Left kidney (tissue), 2 donors: ENCODE data around the gene FGD2. TPM values are rescaled to one million over a fixed set of nuclear protein-coding genes. Genes with fewer than 3 reads are reported as not detected.

Experiments used
- DNase-seq: peaks from one replicate; pipeline ENCODE4 v3.0.0-alpha.2; 2013
- polyA plus RNA-seq: library from polyadenylated mRNA; unstranded; fragments of 120-200 nt; gene quantifications from one replicate; pipeline ENCODE4 v1.2.1, GENCODE V29; 2013; ENCODE audit not compliant: insufficient read length

FGD2 gene
- polyA plus RNA-seq, 1 donor: 2.5 TPM

DNA sequence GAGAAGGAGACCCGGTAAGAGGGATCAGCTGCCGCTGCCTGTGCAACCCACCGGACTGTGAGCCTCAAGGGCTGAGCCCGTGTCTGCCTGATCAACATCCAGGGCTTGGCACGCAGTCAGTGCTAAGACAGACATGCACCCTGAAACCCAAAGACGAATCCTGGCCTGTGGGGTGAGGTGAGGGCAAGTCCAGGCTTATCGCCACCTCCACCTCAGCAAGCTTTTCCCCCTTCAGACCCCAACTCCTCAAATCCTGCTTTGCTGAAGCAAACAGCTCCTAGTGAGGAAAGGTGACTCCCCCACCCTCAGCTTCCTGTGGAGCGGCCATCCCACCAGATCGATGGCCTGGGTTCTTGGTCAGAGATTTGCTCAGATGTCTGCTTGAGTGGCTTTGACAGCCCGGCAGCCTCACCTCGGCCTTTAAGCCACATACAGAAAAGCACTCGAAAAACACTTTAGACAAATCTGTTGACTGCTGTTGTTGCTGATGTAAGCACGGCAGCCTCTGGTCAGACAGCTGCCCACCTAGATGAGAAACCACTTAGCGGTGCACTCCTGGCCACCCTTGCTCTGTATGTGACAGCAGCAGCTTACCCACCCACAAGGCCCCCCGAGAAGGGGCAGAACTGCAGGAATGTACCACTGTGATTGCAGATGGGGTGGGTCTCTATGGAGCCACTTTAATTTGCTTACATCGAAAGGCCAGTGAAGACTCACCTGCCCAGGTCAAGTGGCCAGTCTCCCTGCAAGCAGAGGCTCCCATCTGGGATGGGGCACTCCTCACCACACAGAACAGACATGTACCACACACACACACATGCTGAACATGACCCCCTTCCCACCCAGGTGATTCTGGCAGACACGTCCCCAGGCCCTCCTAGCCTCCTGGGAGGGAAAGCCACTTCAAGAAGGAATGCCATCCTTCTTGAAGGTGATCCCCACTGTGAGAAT lies 34.3 kb upstream of the FGD2 start:
- DNase-seq: no peak

DNA sequence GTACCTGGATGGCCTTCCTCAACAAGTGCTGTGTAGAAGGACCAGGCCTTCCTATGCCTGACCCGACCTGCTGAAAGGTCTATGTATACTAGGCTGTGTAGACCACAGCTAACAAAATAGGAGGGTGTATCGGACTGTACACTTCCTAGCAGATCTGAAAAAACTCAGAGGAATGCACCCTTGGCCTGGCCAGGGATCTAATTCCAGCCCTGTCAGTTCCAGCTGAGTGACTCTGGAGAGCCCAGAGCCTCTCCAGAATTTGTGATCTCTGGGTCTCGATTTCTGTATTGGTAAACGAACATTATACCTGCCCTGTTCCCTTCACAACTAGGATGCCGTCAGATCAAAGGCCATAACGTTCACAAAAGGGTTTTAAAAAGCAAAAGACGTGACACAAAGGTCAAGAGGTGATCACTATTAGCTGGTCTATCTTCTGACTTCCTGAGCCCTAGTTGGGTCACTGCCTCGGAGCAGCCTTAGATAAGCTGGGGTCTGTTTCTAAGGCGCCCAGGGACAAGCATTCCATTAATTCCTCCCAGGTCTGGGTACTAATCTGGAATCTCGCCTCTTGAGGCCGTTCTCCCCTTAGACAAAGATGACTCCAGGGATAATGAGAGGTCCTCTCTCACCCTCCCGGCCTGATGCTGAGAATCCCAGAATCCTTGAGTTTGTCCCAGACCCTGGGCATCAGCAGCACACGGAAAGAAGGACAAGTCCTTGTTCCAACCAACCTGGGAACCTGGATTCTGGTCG lies 33.4 kb upstream of the FGD2 start:
- DNase-seq: no peak

GRCh38 chr6:36973190-36973589 lies 32.3 kb upstream of the FGD2 start:
- DNase-seq: no peak

DNA sequence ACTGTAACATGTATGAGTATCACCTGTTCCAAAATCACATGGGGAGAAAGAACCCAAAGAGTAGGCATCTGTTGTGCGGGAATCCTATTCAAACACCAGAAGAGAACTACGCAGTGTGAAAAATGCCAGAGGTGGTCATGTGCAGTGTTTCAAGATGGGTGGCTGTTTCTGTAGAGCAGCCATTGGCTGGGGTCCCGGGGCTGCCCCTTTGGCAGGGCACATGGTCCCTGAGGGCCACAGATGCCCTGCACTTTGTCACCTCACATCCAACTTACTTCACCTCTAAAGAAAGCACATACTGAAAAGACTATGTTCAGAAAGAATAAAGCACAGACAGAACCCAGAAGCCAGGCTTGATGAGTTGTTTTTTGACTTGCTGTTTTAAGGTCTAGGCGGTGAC lies 31.8 kb upstream of the FGD2 start:
- DNase-seq: no peak

DNA sequence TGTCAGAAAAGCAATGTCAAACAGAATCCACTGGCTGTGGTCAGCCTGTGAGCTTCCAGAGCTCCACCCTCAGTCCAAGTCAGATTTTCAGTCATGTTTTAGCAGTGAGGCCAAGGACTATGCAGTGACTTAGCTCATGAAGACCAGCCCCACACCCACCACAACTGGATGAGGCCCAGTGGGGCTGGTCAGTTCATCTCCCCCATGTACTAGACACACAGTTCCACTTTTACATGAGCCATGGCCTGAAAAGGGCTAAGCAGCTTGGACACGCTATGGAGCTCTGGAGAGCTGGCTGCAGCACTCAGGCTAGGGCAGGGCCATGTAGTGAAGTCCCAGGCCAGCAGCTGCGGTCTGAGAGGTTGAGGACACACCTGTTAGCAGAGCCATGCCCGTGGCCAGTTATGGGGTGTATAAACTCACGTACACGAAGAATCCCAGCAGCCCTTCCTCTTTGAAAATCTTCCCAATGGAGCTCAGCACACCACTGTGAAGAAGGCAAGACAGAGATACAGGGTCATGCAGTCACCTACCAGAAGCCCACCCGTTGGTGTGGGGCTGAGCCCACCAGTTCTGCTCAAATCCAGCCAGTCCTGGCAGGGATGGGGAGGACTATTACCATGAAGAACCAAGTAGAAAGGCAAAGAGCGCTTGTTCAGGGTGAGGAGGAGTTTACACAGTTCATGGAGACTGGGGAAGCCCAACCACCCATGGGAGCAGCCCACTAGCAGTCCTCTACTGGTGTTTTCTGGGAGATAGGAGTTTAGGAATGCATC lies 30.0 kb upstream of the FGD2 start:
- no peak for DNase-seq

- DNase-seq: no peak
Measured at GRCh38 chr6:36976007-36976264, 29.5 kb upstream of the FGD2 start.

- no peak for DNase-seq
Measured at GRCh38 chr6:36976509-36976908, 28.9 kb upstream of the FGD2 start.

- DNase-seq: no peak
Measured at GRCh38 chr6:36976931-36977330, 28.5 kb upstream of the FGD2 start.

GRCh38 chr6:36977470-36977941 lies 27.9 kb upstream of the FGD2 start:
- no peak for DNase-seq

- no peak for DNase-seq
Measured at GRCh38 chr6:36978421-36979346, 26.8 kb upstream of the FGD2 start.

DNA sequence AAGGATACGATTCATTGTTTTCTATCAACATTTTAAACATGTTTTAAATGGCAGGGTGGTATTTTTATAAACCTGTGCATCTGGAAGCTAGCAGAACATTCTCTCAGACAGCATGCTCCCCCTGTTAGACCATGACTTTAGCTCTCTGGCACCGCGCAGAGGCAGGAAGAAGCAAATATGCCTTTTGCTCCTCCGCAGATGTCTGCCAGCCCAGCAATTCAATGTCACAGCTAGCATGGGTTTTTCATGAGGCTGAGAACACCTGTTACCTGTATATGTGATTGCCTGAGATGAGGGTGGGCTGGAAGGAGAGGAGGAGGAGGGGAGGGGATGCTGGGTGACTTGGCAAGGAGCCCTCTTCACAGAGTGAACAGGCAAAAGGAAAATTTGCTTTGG lies 26.1 kb upstream of the FGD2 start:
- DNase-seq: no peak

GRCh38 chr6:36980129-36980528 lies 25.3 kb upstream of the FGD2 start:
- no peak for DNase-seq

GRCh38 chr6:36980876-36981619 lies 24.4 kb upstream of the FGD2 start:
- no peak for DNase-seq

DNA sequence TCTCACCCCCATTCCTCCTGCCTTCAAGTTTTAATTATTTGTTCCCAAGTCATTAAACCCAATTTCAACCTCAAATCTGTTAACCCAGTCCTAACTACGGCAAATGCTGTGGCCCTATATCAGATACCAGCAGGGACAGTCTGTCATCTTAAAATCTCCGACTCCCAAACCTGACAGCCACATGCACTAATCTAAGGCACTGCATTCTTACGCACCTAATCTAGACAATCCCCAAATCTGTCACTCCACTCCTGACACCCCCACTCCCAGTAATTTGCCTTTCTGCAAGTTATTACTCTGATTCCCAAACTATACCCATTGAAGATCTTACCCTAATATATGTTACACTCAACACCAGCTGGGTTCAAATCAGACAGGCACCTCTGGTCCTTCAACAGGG lies 21.9 kb upstream of the FGD2 start:
- no peak for DNase-seq

- no peak for DNase-seq
Measured at GRCh38 chr6:36984581-36985416, 20.7 kb upstream of the FGD2 start.

DNA sequence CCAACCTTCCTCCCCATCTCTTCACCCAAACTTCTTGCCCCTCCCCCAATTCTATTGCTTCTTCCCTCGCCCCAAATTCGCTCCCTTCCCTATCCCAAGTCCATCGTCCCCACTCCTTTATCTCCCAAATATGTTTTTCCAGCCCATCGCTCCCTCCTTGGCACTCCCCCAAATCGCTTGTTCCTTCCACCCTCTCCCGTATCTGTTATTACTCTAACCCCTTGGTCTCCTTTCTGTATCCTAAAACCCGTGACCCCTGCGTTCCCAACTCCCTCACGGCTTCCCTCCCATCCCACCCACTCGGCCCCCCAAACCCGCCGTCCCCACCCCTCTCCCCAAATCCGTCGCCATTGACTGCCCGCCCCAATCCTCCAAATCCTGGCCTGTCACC lies 20.0 kb upstream of the FGD2 start:
- no peak for DNase-seq

DNA sequence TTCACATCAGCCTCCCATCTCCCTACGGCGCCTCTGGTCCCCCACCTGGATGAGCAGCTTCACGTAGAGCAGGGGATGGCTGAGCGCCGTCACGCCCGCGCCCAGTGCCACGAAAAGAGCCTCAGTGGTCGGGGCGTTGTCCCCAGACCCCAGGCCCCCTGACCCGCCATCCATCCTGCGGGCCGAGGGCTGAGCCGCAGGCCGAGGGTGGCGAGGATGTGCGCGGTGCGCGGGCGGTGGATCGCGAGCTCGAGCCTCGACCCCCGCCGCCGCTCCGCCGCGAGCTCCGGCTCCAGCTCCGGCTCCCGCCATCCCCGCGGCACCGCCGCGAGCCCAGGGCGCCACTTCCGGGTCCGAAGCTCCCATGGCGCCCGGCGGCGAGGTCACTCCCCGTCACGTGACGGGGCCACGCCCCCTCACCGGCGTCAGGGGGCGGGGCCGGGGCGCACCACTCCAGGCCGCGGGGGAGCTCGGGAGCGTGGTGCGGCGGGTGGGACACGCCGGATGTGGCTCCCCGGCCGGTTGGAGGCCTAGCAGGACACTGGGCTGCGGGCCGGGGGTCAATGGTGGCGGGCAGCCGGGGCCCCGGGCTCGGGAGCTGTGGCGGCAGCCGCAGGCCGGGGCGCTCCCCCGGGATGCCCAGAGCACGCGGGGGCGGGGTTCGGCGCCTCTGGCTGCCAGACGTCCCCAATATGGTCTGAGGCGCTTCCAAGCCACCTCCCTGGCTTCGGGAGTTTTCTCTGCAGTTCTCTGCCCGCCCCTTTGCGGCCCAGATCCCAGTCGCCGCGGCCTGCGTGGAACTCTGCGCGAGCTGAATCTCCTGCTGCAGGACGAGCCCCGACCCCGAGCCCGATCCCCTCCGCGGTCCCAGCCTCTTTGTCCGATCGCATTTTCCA lies 19.4 kb upstream of the FGD2 start, which contains the start of gene MTCH1:
TSS of gene MTCH1 (minus strand) at position 389 of the 896 bp plus-strand sequence. CDS start at position 366, 23 bp downstream.
- peak; percentile 91 for DNase-seq

- no peak for DNase-seq
Measured at GRCh38 chr6:36986704-36987047, 18.8 kb upstream of the FGD2 start.

GRCh38 chr6:36989264-36989663 lies 16.2 kb upstream of the FGD2 start:
- DNase-seq: no peak
